NOMO-1 treated with dmso at 0.1 percent for 144 hours (cell line): ENCODE results near the gene VKORC1.

Source experiments
- DNase-seq: peaks from one replicate; lab custom pipeline; 2025; ENCODE audit not compliant: unreplicated experiment; lab: John Stamatoyannopoulos, UW

Gene VKORC1

DNA sequence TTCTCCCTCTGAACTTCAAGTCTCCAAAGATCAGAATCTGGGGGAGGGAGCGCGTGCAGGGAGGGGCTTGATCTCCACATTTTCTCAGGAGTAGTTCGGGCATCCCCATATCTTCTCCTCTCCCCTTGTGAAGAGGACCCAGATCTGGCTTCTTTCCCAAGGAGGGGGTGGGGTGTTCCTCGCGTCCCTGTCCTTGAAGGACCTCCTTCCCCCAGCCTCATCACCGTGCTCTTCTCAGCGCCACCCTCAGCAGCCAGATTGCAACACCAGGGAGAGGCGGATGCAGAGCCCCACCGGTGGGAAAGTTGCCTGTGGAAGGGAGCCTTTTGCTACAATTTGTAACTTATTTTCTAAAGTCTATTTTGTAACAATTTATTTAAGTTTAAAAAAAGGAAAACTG, 11.5 kb downstream of the VKORC1 start:
- DNase-seq, result no peak

GRCh38 chr16:31082368-31083045, 12.1 kb downstream of the VKORC1 start:
- no peak for DNase-seq

DNA sequence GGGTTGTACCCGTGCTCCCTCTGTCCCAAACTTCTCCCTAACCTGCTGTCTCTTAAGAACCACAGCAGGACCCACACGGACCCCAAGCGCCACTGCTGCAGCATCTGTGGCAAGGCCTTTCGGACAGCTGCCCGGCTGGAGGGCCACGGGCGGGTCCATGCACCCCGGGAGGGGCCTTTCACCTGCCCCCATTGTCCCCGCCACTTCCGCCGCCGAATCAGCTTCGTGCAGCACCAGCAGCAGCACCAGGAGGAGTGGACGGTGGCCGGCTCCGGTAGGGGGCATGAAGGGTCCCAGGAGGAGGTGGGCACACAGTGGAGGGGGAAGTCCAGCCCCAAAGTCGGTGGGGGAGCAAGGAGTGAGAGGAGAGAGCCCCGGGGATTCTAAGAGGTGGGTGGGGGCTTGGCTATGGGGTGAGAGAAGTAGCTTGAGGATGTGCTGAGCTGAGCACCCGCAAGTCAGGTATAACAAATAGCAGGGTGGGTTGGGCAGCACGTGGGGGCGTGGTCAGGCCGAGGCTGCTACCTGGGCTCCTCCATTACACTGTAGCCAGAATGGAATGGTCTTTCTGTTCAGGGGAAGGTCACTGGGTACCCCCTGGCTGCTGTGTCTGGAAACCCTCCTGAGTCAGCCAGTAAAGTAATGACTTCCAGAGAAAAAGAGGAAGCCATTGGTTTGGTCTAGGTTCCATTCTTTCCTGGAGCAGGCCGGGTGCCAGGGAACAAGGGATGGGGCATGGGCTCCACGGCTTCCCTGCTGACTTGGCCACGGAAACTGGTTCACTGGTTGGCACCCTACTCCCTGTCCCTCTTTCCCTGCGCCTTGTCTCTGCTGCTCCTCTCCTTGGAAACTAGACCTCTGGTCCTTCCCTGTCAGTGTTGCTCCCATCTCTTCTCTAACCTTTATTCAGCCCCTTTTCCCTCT, 12.9 kb downstream of the VKORC1 start:
- DNase-seq, result no peak

- no peak for DNase-seq
Observed at GRCh38 chr16:31080756-31081419, 13.7 kb downstream of the VKORC1 start.

GRCh38 chr16:31080035-31080629, 14.5 kb downstream of the VKORC1 start:
- no peak for DNase-seq

GRCh38 chr16:31079342-31079944, 15.2 kb downstream of the VKORC1 start:
- peak; percentile 84 for DNase-seq

GRCh38 chr16:31078597-31079341, 15.8 kb downstream of the VKORC1 start:
- no peak for DNase-seq

DNA sequence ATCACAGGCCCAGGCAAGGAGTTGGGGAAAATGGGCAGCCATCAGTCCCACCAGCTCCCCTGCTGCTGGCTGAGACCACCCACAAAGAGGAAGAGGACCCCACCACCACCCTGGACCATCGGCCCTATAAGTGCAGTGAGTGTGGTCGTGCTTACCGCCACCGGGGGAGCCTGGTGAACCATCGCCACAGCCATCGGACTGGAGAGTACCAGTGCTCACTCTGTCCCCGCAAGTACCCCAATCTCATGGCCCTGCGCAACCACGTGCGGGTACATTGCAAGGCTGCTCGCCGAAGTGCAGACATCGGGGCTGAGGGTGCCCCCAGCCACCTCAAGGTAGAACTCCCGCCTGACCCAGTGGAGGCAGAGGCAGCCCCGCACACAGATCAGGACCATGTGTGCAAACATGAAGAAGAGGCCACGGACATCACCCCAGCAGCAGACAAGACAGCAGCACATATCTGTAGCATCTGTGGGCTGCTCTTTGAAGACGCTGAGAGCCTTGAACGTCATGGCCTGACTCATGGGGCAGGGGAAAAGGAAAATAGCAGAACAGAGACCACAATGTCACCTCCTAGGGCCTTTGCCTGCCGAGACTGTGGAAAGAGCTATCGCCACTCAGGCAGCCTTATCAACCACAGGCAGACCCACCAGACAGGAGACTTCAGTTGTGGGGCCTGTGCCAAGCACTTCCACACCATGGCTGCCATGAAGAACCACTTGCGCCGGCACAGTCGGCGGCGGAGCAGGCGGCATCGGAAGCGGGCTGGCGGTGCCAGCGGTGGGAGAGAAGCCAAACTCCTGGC, 16.8 kb downstream of the VKORC1 start:
- DNase-seq, result no peak

GRCh38 chr16:31077024-31077423, 17.6 kb downstream of the VKORC1 start:
- DNase-seq, result no peak

DNA sequence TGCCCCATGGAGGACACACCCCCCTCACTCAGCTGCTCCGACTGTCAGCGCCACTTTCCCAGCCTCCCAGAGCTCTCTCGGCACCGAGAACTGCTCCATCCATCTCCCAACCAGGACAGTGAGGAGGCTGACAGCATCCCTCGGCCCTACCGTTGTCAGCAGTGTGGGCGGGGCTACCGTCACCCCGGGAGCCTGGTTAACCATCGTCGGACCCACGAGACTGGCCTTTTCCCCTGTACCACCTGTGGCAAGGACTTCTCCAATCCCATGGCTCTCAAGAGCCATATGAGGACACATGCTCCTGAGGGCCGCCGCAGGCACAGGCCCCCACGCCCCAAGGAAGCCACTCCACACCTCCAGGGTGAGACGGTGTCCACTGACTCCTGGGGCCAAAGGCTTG, 18.3 kb downstream of the VKORC1 start:
- DNase-seq, result no peak

- DNase-seq, result no peak
Observed at GRCh38 chr16:31074814-31075183, 19.8 kb downstream of the VKORC1 start.

DNA sequence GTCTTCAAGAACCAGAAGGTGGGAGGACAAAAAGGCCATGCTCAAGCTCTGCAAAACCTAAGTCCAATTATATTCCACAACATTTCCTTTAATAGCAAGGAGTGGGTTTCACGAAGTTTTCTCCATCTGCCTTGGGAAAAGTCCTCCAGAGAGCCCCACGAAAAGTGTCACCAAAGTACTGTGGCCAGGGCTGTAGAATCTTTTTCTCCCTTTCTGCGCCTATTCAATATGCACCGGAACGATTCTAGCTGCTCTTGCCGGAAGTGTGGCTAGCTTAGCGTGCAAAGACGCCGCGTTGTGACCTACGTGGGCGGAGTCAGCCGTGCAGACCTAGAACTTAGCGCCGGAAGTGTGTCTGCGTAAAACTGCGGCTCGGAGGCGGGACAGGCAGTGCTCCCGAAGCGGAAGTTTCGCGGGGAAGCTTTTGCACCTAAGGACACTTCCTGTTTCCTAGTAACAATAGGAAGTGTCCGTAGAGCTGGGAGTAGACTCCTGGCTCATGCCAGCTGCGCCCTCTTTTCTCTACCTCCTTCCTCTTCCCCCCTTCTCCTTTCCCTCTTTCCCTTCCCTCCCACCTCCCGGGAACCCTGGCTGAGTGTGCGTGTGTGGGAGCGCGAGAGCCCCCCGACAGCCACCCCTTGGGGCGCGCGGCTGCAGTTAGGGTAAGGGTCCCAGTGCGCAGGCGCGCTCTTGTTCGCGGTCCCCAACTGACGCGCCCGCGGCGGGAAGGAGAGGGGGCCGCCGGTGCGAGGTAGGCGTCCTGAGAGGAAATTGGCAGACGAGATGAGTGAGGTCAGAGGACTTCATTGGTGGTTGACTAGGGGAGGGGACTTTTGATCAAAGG, 20.4 kb downstream of the VKORC1 start, which contains the start of the genes ZNF646 and ZNF668:
Gene ZNF646 (plus strand): TSS at position 453 of the 844 bp plus-strand sequence. CDS start 1,903 bp downstream, outside the sequence.
Gene ZNF668 (minus strand): TSS at position 271 of the 844 bp plus-strand sequence. CDS start 9,781 bp downstream, outside the sequence.
- DNase-seq, result peak; percentile 100

- DNase-seq, result peak; percentile 75
Observed at GRCh38 chr16:31073142-31073969, 21.2 kb downstream of the VKORC1 start.

GRCh38 chr16:31072540-31073141, 22.0 kb downstream of the VKORC1 start:
- peak; percentile 44 for DNase-seq

DNA sequence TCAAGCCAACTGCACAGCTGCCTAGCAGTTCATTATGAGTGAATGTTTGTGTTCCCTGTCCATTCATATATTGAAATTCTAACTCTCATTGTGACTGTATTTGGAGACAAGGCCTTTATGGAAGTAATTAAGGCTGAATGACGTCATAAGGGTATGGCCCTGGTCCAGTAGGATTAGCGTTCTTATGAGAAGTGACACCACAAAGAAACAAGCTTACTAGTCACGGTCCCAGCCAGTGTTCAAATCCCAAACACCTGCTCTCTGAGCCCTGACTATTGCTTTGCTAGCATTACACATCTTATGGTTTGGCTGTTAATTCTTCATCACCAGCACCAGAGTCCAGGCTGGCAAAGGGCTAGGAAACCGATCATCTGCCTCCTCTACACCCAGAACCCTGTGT, 22.7 kb downstream of the VKORC1 start:
- no peak for DNase-seq

GRCh38 chr16:31067342-31067741, 27.3 kb downstream of the VKORC1 start:
- DNase-seq, result no peak

DNA sequence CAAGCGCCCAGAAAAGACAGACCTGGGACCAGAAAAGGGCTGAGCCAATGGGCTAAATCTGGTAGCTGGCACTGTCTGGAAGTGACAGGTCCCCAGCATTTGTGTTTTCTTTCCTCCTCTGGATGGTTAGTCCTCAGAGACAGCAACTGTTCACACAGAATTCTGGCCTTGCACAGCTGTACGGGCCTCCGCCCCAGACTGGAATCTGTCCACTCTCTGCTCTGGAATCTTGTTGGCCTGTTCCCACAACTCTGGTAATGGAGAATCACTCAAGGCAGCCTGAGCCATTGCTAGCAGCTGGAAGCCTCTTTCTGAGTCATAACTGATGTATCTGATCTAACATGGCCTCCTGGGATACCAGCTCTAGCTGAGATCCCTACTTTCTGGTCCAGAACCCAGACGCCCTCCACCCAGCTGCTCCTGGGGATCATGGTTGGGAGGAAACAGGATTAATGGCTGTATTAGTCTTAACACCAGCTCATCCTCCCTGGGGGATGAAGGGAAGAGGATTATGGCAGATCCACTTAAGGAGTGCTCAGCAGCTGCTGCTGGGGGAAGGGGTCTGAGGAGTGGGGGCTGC, 29.6 kb downstream of the VKORC1 start:
- no peak for DNase-seq
